Neural cell (in vitro differentiated cells): ENCODE measurements around the gene CSF2RB.

Source experiments
- CTCF ChIP-seq: fragments of 450-650 bp; IDR thresholded peaks from 2 replicates; pipeline ENCODE4 v1.5.1; 2014; ENCODE audit warnings: antibody characterized with exemption, mild to moderate bottlenecking, moderate library complexity; ENCODE audit not compliant: poor library complexity, severe bottlenecking
- EP300 ChIP-seq: fragments of 450-650 bp; conservative IDR thresholded peaks from 2 replicates; pipeline ENCODE4 v1.6.1; 2014; ENCODE audit warnings: antibody characterized with exemption, mild to moderate bottlenecking, moderate library complexity; ENCODE audit not compliant: poor library complexity, severe bottlenecking
- EZH2 ChIP-seq: fragments of 200-600, 300-800 bp; shearing (Covaris generic), sonication (generic); IDR thresholded peaks from 2 replicates; pipeline ENCODE4 v1.6.1; 2014; ENCODE audit warnings: antibody characterized with exemption, low read length, borderline replicate concordance, mild to moderate bottlenecking; ENCODE audit not compliant: insufficient read depth, poor library complexity, severe bottlenecking
- POLR2AphosphoS5 ChIP-seq: IDR thresholded peaks from 2 replicates; pipeline ENCODE4 v1.6.1; 2012
- REST ChIP-seq: IDR thresholded peaks from 2 replicates; pipeline ENCODE4 v1.6.1; 2012; ENCODE audit warnings: borderline replicate concordance

GRCh38 chr22:36929621-36930020 lies 16.2 kb downstream of the CSF2RB start:
- no peak for TF ChIP-seq EZH2
- no peak for TF ChIP-seq POLR2AphosphoS5
- no peak for TF ChIP-seq CTCF
- TF ChIP-seq REST: no peak
- no peak for TF ChIP-seq EP300
